ENCODE measurements around the gene ABR.

Gene ABR

DNA sequence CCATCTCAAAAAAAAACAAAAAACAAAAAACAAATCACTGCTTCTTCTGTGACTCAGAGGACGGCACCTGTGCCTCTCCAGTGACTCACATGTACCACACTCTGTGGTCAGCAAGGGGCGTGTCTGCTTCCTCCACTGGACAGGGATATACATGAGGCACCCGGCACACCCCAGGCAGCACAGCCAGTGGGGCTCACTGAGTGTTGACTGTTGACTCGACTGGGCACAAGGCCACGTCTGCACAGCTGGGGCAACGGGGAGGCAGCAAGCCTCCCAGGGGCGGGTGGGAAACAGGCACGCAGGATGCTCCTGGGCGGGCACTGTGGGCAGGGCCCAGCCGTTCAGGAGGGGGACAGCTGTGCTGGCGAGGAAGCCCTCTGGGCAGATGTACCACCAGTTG, 118.8 kb downstream of the ABR start:
- H3K4me1 ChIP-seq (ENCODE audit: insufficient read depth, low read length) = no peaks in the 10 kb centered on the region
- H3K36me3 ChIP-seq (ENCODE audit: insufficient read depth, low read length) = peaks cover 35% of the 10 kb centered on the region
- no peak overlapping the region for H2AFZ ChIP-seq (ENCODE audit: low read depth, low read length)
- H3K4me3 ChIP-seq (ENCODE audit: low read length) = no peak overlapping the region
- peaks cover 11% of the 10 kb centered on the region for H3K9me3 ChIP-seq (ENCODE audit: low read length)
- no peaks in the 10 kb centered on the region for H3K27me3 ChIP-seq (ENCODE audit: insufficient read depth, low read length)

DNA sequence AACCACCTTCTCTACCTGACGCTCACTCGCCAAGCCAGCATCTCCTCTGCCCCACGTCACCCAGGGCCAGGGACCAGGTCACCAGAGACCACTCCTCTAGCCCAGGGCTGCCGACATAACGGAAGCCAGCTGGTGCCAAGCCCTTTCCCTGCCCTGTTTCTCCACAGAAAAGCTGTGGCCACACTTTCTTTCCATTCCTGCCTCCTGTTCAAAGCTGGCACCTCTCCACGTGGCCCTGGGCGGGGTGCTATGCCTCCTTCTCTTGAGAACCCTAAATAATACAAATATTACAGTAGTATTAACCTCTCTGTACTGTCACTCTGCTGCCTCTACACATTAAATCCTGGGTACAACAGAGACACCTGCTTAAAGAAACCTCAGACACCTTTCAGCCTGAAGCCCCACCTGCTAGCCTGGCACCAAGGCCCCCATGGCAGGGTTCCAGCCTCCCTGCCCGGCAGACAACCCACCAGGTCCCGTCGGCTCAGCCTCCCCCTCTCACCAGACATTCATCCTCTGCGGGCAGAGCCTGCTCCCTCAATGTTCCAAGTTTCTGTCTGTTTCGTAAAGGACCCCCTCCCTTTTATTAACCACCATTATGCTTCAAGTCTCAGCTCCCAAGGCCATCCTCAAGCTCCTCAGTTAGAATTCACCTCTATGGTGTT, 120.5 kb downstream of the ABR start:
- Histone ChIP-seq H3K4me3 (ENCODE audit: low read length) (no peak overlapping the region), H3K27me3 (ENCODE audit: insufficient read depth, low read length) (no peaks in the 10 kb centered on the region), H3K9me3 (ENCODE audit: low read length) (peaks cover 7% of the 10 kb centered on the region), H3K36me3 (ENCODE audit: insufficient read depth, low read length) (peaks cover 40% of the 10 kb centered on the region), H3K4me1 (ENCODE audit: insufficient read depth, low read length) (no peaks in the 10 kb centered on the region), H2AFZ (ENCODE audit: low read depth, low read length) (no peak overlapping the region)

DNA sequence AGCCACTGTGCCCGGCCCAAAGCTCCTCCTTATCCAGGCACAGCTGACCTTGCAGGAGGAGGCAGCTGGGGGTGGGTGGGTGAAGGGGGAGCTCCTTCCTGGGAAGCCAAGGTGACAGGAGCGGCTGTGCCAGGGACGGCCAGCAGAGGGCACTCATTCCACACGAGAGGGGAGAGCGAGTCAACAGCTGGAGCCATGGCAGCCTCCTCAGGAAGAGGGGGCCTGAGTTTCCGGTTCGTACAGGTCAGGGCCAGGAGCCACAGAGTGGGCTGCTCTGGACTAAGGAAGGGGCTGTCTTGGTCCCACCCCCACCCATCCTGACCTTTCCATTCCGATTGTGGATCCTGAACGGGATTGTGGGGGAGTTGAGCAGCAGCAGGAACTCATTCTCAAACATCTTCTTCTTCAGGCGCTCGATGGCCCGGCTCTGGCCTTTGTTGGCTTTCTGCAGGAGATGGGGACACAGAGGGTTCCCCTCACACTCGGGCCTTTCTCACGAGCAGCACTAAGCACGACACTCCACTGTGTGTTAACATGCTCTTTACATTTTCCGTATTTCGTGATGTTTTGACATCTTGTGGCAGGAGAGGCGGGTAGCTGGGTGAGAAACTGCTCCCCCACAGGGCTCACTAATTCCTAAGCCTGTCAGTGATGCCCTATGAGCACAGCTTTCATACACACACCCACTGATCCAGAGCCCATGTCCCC, 121.2 kb downstream of the ABR start:
- H3K36me3 ChIP-seq (ENCODE audit: insufficient read depth, low read length) = peaks cover 47% of the 10 kb centered on the region
- no peaks in the 10 kb centered on the region for H3K27me3 ChIP-seq (ENCODE audit: insufficient read depth, low read length)
- no peak overlapping the region for H2AFZ ChIP-seq (ENCODE audit: low read depth, low read length)
- no peaks in the 10 kb centered on the region for H3K4me1 ChIP-seq (ENCODE audit: insufficient read depth, low read length)
- H3K9me3 ChIP-seq (ENCODE audit: low read length) = peaks cover 7% of the 10 kb centered on the region
- H3K4me3 ChIP-seq (ENCODE audit: low read length) = no peak overlapping the region

GRCh38 chr17:1056761-1057160, 123.0 kb downstream of the ABR start:
- Histone ChIP-seq H3K4me3 (ENCODE audit: low read length) (no peak overlapping the region), H3K27me3 (ENCODE audit: insufficient read depth, low read length) (no peaks in the 10 kb centered on the region), H3K9me3 (ENCODE audit: low read length) (peaks cover 4% of the 10 kb centered on the region), H3K4me1 (ENCODE audit: insufficient read depth, low read length) (no peaks in the 10 kb centered on the region), H3K36me3 (ENCODE audit: insufficient read depth, low read length) (peaks cover 46% of the 10 kb centered on the region), H2AFZ (ENCODE audit: low read depth, low read length) (no peak overlapping the region)

DNA sequence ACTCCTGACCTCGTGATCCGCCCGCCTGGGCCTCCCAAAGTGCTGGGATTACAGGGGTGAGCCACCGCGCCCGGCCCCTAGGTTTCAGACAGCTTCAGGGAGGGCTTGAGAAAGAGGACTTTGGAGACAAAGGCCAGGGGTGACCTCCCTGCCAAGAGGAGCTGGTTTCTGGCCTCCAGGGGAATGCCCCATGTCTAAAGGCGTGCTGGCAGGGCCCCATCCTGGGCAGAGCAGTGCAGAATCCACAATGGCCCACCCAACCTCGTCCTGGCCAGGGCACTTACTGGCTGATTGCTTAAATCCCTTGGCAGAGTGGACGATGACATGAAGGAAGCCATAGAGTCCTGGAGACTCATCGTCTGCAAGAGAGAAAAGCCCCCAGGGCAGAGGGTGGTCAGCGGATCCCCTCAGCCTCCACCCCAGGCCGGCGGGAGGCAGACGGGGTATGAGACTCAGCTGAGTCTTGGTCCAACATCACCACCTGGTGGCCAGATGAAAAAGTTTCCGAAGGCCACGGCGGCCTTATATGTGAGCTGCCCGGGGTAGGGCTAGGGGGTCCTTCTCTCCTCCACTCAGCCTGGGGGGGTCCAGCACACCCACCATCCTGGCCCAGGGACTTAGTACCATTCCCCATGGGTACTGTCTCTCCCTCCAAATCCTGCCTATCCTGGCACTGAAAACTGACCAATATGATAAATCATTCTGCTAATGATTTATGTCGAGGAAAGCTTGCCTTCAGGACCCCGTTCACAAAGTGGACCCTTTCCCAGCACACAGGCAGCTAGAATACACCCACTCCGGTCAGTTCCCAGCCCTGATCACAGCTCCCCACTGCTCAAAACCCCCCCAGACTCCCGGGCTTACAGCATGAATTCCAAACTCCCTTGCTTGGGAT, 123.8 kb downstream of the ABR start:
- Histone ChIP-seq H3K27me3 (ENCODE audit: insufficient read depth, low read length) (no peaks in the 10 kb centered on the region), H3K36me3 (ENCODE audit: insufficient read depth, low read length) (peaks cover 43% of the 10 kb centered on the region), H2AFZ (ENCODE audit: low read depth, low read length) (no peak overlapping the region), H3K4me1 (ENCODE audit: insufficient read depth, low read length) (no peaks in the 10 kb centered on the region), H3K4me3 (ENCODE audit: low read length) (no peak overlapping the region), H3K9me3 (ENCODE audit: low read length) (peaks cover 4% of the 10 kb centered on the region)

DNA sequence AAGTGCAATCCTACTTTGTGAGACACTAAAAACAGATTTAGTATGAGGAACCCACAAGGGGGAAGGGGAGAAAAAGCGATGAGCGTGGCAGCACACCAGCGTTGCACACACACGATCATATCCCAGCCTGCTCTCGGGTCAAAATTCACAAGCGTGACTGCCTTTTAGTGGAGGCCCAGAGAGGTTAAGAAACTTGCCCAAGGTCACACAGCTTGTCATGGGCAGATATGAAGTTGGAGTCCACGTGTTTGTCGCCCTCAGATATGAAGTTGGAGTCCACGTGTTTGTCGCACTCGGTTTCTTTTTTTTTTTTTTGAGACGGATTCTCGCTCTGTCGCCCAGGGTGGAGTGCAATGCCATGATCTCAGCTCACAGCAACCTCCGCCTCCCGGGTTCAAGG, 124.5 kb downstream of the ABR start:
- Histone ChIP-seq H3K27me3 (ENCODE audit: insufficient read depth, low read length) (no peaks in the 10 kb centered on the region), H2AFZ (ENCODE audit: low read depth, low read length) (no peak overlapping the region), H3K9me3 (ENCODE audit: low read length) (peaks cover 4% of the 10 kb centered on the region), H3K4me1 (ENCODE audit: insufficient read depth, low read length) (no peaks in the 10 kb centered on the region), H3K4me3 (ENCODE audit: low read length) (no peak overlapping the region), H3K36me3 (ENCODE audit: insufficient read depth, low read length) (peaks cover 42% of the 10 kb centered on the region)

- Histone ChIP-seq H3K27me3 (ENCODE audit: insufficient read depth, low read length) (no peaks in the 10 kb centered on the region), H3K4me3 (ENCODE audit: low read length) (no peak overlapping the region), H3K36me3 (ENCODE audit: insufficient read depth, low read length) (peaks cover 44% of the 10 kb centered on the region), H3K9me3 (ENCODE audit: low read length) (peaks cover 4% of the 10 kb centered on the region), H3K4me1 (ENCODE audit: insufficient read depth, low read length) (no peaks in the 10 kb centered on the region), H2AFZ (ENCODE audit: low read depth, low read length) (no peak overlapping the region)
Measured at GRCh38 chr17:1054656-1055055, 125.1 kb downstream of the ABR start.

DNA sequence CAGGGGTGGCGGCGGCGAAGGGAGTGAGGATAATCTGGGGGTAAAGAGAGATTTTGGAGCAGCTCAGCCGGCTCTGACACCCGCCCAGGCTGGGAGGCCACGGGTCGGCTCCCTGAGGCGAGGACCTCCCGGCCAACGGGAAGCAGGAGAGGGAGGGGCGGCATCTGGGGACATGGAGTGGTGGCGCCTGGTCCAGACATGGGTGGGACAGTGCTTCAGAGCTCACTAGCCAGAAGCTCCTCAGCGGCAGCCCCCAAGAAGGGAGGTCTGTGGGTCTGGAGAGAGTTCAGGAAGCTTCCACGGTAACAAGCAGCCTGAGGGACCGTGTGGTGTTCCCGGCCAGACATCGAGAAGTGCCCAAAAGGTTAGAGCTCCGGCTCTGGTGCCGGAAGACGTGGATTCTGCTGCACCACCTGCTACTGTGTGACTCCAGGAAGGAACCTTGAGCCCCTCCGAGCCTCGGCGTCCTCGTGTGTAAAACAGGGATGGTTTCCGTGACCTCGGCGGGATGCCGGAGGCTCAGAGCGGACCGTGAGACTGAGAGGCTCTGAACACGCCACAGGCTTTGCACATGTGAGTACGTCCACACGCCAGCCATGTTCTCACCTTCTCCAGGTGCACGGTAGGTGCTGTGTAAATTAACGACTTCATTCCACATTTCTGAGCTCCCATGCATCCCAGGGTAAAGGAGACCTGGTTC, 126.0 kb downstream of the ABR start:
- peaks cover 3% of the 10 kb centered on the region for H3K9me3 ChIP-seq (ENCODE audit: low read length)
- peaks cover 38% of the 10 kb centered on the region for H3K36me3 ChIP-seq (ENCODE audit: insufficient read depth, low read length)

DNA sequence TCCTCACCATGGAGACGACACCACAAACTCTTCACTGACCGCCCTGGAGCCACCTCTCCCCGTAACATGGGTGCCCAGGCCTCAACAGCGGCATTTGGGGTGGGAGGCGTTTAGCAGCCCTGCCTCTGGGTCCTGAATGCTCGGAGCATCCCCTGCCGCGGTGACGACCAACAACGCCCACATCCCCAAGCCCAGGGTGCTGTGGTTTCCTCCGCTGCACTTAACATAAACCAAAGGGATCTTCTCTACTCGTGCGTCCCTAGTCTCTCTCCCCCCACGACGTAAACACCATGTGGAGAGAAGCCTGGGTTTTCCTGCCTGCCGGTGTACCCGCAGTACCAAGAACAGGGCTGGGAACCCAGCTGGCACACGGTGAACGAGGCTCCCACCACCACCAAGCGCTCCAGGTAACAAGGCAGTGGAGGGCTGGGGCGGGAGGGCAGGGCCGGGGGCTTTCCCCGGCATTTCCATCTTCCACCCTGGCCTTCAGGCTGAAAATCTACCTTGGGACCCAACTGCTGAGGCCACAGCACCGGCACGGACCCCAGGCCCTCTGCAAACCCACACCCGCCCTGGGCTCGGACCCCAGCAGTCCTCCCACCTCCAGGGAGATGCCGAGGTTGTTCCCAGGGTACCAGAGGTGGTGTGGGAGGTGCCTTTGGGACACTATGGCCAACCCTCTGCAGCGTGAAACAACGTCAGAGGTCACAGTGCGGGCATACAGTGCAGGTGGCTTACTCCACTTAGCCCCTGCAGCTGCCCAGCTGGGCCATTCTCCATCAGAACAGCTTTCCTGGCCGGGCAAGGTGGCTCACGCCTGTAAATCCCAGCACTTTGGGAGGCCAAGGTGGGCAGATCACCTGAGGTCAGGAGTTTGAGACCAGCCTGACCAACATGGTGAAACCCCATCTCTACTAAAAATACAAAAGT, 128.5 kb downstream of the ABR start:
- H3K27me3 ChIP-seq (ENCODE audit: insufficient read depth, low read length) = no peaks in the 10 kb centered on the region
- H3K4me1 ChIP-seq (ENCODE audit: insufficient read depth, low read length) = no peaks in the 10 kb centered on the region
- no peak overlapping the region for H3K4me3 ChIP-seq (ENCODE audit: low read length)
- no peak overlapping the region for H2AFZ ChIP-seq (ENCODE audit: low read depth, low read length)
- H3K36me3 ChIP-seq (ENCODE audit: insufficient read depth, low read length) = peaks cover 24% of the 10 kb centered on the region
- H3K9me3 ChIP-seq (ENCODE audit: low read length) = no peaks in the 10 kb centered on the region

More for the DNA sequence above, 126.0 kb downstream of the ABR start:
- H2AFZ ChIP-seq (ENCODE audit: low read depth, low read length) = no peak overlapping the region
- no peak overlapping the region for H3K4me3 ChIP-seq (ENCODE audit: low read length)
- no peaks in the 10 kb centered on the region for H3K4me1 ChIP-seq (ENCODE audit: insufficient read depth, low read length)
- H3K27me3 ChIP-seq (ENCODE audit: insufficient read depth, low read length) = no peaks in the 10 kb centered on the region

- Histone ChIP-seq H3K9me3 (ENCODE audit: low read length) (no peaks in the 10 kb centered on the region), H3K4me3 (ENCODE audit: low read length) (no peak overlapping the region), H3K27me3 (ENCODE audit: insufficient read depth, low read length) (no peaks in the 10 kb centered on the region)
Measured at GRCh38 chr17:1050246-1050995, 129.4 kb downstream of the ABR start.

GRCh38 chr17:1049446-1050225, 130.1 kb downstream of the ABR start:
- H3K4me1 ChIP-seq (ENCODE audit: insufficient read depth, low read length) = no peaks in the 10 kb centered on the region
- no peak overlapping the region for H3K4me3 ChIP-seq (ENCODE audit: low read length)
- peaks cover 21% of the 10 kb centered on the region for H3K36me3 ChIP-seq (ENCODE audit: insufficient read depth, low read length)
- H3K9me3 ChIP-seq (ENCODE audit: low read length) = no peaks in the 10 kb centered on the region
- H2AFZ ChIP-seq (ENCODE audit: low read depth, low read length) = no peak overlapping the region
- no peaks in the 10 kb centered on the region for H3K27me3 ChIP-seq (ENCODE audit: insufficient read depth, low read length)

More at GRCh38 chr17:1050246-1050995, 129.4 kb downstream of the ABR start:
- H3K4me1 ChIP-seq (ENCODE audit: insufficient read depth, low read length) = no peaks in the 10 kb centered on the region
- peaks cover 24% of the 10 kb centered on the region for H3K36me3 ChIP-seq (ENCODE audit: insufficient read depth, low read length)
- H2AFZ ChIP-seq (ENCODE audit: low read depth, low read length) = no peak overlapping the region
